HCT116 (cell line): ENCODE data around the gene DMXL2.

Experiments
- POLR2A ChIP-seq: IDR thresholded peaks from 2 replicates; pipeline ENCODE4 v1.7.0; 2011; ENCODE audit warnings: borderline replicate concordance; ENCODE audit not compliant: insufficient read depth, insufficient read length; ENCODE audit errors: extremely low read depth
- RAD21 ChIP-seq: IDR thresholded peaks from 2 replicates; pipeline ENCODE4 v1.6.1; 2012; ENCODE audit warnings: low read depth, mild to moderate bottlenecking
- TF ChIP-seq, protein P1 (sequence below): IDR thresholded peaks from 2 replicates; pipeline ENCODE4 v1.6.1; 2012

DNA sequence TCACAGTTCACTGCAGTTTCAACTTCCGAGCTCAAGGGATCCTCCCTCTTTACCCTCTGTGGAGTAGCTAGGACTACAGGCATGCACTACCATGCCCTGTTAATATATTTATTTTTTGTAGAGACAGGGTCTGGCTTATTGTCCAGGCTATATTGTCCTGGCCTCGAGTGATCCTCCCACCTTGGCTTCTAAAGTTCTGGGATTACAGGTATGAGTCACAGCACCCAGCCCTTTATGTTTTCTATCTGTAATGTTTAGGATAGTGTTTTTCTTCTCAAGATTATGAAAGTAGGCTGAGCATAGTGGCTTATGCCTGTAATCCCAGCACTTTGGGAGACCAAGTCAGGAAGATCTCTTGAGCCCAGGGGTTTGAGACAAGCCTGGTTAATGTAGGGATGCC lies 46.8 kb upstream of the DMXL2 start:
- TF ChIP-seq, protein P1, sequence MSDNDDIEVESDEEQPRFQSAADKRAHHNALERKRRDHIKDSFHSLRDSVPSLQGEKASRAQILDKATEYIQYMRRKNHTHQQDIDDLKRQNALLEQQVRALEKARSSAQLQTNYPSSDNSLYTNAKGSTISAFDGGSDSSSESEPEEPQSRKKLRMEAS = no peak
- TF ChIP-seq POLR2A = no peak
- TF ChIP-seq RAD21 = no peak
